Peyer's patch (tissue), 4 donors: Measurements from ENCODE around the gene TRIM63.

ENCODE experiments used
- POLR2A ChIP-seq, 2 donors: fragments of 450-650 bp; IDR thresholded peaks; one replicate each; pipeline ENCODE4 v1.5.1; 2017; ENCODE audit warnings: antibody characterized with exemption in 2 of 2, mild to moderate bottlenecking in 2 of 2, moderate library complexity in 2 of 2
- TF ChIP-seq, protein P1 (sequence below), 6 experiments: fragments of 450-650 bp in 4 of 6; fragments of 200-600 bp in 2 of 6; sonication (generic) in 1 of 6; IDR thresholded peaks; one replicate each; pipeline ENCODE4 v1.5.1; 2017 to 2019; ENCODE audit warnings: antibody characterized with exemption in 6 of 6, mild to moderate bottlenecking in 3 of 6, moderate library complexity in 1 of 6

DNA sequence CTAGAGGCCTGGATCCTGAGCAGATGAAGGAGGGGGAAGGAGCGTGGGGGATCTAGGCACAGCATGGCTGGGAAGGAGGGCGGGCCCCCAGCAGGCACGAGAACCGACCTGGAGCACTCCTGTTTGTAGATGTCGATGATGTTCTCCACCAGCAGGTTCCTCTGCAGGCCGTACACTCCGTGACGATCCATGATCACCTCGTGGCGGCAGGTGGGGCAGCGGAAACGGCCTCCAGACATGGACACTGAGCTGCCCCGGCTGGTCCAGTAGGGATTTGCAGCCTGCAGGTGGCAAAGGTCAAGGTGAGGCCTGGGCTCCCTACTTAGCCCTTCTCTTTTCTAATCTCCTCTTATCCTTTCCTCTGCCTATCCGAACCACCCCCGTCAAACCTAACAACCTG, 1.3 kb downstream of the TRIM63 start:
- TF ChIP-seq, protein P1, sequence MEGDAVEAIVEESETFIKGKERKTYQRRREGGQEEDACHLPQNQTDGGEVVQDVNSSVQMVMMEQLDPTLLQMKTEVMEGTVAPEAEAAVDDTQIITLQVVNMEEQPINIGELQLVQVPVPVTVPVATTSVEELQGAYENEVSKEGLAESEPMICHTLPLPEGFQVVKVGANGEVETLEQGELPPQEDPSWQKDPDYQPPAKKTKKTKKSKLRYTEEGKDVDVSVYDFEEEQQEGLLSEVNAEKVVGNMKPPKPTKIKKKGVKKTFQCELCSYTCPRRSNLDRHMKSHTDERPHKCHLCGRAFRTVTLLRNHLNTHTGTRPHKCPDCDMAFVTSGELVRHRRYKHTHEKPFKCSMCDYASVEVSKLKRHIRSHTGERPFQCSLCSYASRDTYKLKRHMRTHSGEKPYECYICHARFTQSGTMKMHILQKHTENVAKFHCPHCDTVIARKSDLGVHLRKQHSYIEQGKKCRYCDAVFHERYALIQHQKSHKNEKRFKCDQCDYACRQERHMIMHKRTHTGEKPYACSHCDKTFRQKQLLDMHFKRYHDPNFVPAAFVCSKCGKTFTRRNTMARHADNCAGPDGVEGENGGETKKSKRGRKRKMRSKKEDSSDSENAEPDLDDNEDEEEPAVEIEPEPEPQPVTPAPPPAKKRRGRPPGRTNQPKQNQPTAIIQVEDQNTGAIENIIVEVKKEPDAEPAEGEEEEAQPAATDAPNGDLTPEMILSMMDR (IDR thresholded peaks at IDR 0.05): no peak
- no peak for TF ChIP-seq POLR2A (IDR thresholded peaks at IDR 0.05)
